ENCODE results near the gene SDK2. TPM values are rescaled to one million over a fixed set of nuclear protein-coding genes. Genes with fewer than 3 reads are reported as not detected.

The SDK2 gene
- total and polyA plus RNA-seq, 8 donors, result 0.04 to 0.31 (median 0.17) TPM

DNA sequence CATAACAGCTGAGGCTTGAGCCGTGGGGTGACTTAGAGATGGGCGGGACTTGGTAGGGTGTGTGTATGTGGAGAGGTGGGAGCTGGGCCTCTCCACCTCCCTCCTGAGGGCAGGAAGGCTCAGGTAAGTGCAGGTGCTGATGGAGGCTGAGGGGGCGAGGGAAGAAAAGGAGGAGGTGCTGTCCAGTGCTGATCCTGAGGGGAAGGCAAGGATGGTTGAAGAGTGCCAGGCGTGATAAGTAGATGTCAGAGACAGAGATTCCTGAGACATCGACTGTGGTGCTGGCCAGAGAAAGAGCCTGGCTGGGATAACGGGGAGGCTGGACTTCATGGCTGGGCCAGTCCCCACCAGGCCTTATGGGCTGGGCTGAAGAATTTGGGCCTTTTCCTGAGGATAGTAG lies 159.1 kb downstream of the SDK2 start:
- FAIRE-seq, result no peak
- Histone ChIP-seq H3K4me1 (no peaks in the 10 kb centered on the region), H3K36me3 (no peaks in the 10 kb centered on the region), H3K27ac (no peak overlapping the region), H3K27me3 (no peaks in the 10 kb centered on the region), H3K4me3 (no peak overlapping the region), H3K9me3 (no peaks in the 10 kb centered on the region)
- ATAC-seq, result no peak
- DNase-seq, result no peak
- intact Hi-C loops (cut with DNase I), result no loop called here
- TF ChIP-seq, protein P1, sequence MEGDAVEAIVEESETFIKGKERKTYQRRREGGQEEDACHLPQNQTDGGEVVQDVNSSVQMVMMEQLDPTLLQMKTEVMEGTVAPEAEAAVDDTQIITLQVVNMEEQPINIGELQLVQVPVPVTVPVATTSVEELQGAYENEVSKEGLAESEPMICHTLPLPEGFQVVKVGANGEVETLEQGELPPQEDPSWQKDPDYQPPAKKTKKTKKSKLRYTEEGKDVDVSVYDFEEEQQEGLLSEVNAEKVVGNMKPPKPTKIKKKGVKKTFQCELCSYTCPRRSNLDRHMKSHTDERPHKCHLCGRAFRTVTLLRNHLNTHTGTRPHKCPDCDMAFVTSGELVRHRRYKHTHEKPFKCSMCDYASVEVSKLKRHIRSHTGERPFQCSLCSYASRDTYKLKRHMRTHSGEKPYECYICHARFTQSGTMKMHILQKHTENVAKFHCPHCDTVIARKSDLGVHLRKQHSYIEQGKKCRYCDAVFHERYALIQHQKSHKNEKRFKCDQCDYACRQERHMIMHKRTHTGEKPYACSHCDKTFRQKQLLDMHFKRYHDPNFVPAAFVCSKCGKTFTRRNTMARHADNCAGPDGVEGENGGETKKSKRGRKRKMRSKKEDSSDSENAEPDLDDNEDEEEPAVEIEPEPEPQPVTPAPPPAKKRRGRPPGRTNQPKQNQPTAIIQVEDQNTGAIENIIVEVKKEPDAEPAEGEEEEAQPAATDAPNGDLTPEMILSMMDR (IDR thresholded peaks at IDR 0.05), result no peak
- WGBS, 2 donors, result 71 to 86% methylated on average over 6 of the region's 6 CpGs

DNA sequence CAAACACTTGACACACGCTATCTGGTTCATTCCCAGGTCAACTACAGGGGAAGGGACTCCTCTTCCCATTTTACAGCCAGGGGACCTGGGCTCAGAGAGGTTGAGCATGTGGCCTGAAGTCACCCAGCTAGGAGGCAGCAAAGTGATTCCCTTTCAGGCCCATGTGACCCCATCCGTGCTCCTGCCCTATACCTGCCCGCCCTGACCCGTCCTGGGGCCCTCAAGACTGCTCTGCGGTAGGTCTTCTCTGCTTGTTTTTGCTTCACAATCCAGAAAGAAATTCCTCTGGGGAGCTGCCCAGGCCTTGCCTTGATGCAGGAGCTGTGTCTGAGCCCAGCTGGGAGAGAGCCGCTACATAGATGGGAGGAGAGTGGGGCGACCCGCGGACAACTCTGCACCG lies 161.4 kb downstream of the SDK2 start:
- ATAC-seq (no peak), DNase-seq (no peak), FAIRE-seq (no peak)
- Histone ChIP-seq H3K36me3 (no peaks in the 10 kb centered on the region), H3K4me3 (no peak overlapping the region), H3K4me1 (no peaks in the 10 kb centered on the region), H3K27ac (no peak overlapping the region), H3K27me3 (no peaks in the 10 kb centered on the region), H3K9me3 (no peaks in the 10 kb centered on the region)
- intact Hi-C loops (cut with DNase I), result no loop called here
- TF ChIP-seq, protein P1 (IDR thresholded peaks at IDR 0.05), result no peak
- 73 to 85% methylated on average over 10 of the region's 10 CpGs for WGBS, 2 donors

DNA sequence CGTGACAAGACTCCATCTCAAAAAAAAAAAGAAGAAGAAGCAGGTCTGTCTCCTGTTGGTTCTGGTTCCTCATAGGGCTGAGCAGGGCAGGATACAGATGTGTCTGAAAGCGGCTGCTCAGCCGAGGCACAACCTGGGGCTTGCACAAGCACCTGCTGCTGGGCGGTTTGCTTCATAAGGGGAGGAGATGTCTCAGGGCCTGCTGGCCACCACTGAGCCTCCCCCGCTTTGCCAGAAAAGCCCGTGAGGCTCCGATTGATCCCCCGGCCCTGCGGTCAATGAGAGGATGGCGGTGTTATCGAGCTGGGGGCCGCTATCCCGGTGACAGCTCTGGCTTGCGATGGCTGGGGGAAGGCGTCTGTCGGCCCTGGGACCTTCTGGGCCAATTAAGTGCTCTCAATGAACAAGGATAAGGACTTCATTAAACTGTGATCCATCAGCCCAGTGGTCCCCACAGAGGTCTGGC lies 162.0 kb downstream of the SDK2 start:
- FAIRE-seq, result no peak
- no peak for ATAC-seq
- Histone ChIP-seq H3K4me1 (no peaks in the 10 kb centered on the region), H3K9me3 (no peaks in the 10 kb centered on the region), H3K27ac (no peak overlapping the region), H3K27me3 (no peaks in the 10 kb centered on the region), H3K36me3 (no peaks in the 10 kb centered on the region), H3K4me3 (no peak overlapping the region)
- intact Hi-C loops (cut with DNase I), result no loop called here
- TF ChIP-seq, protein P1 (IDR thresholded peaks at IDR 0.05), result no peak
- no peak for DNase-seq
- 71 to 76% methylated on average over 16 of the region's 16 CpGs for WGBS, 2 donors

DNA sequence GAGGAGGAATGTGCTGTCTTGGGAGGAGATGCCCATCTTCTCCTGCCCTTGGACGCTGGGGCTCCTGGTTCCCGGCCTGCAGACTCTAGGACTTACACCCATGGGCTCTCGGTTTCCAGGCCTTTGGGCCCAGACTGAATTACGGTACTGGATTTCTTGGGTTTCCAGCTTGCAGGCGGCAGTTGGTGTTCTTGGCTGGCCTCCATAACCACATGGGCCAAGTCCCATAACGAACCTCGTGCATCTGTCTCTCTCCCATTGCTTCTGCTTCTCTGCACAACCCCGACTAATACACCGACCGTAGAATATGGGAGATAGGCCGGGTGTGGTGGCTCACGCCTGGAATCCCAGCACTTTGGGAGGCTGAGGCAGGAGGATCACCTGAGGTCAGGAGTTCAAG lies 162.6 kb downstream of the SDK2 start:
- Histone ChIP-seq H3K4me1 (no peaks in the 10 kb centered on the region), H3K9me3 (no peaks in the 10 kb centered on the region), H3K27ac (no peak overlapping the region), H3K4me3 (no peak overlapping the region), H3K27me3 (no peaks in the 10 kb centered on the region), H3K36me3 (no peaks in the 10 kb centered on the region)
- DNase-seq (no peak), ATAC-seq (no peak), FAIRE-seq (no peak)
- intact Hi-C loops (cut with DNase I), result no loop called here
- 71 to 78% methylated on average over 12 of the region's 12 CpGs for WGBS, 2 donors
- TF ChIP-seq, protein P1 (IDR thresholded peaks at IDR 0.05), result no peak

DNA sequence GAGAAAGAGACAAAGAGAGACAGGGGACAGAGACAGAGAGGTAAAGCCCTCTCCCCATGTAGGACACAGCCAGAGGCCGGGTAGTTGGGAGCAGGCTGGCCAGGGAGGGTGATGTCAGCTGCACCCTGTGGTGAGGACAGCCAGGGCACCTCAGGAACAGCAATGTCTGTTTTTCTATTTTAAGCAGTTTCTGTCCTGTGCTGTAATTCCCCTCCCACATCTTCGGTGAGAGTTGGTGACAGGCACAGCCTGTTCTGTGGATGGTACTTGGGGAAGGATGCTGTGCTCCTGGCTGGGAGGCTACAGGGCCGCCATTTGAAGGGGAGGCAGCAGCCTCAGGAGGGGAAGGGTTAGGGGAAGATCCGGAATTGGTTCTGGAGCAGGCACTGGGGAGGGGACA lies 163.5 kb downstream of the SDK2 start:
- ATAC-seq, result no peak
- Histone ChIP-seq H3K9me3 (no peaks in the 10 kb centered on the region), H3K4me1 (no peaks in the 10 kb centered on the region), H3K27ac (no peak overlapping the region), H3K27me3 (no peaks in the 10 kb centered on the region), H3K36me3 (no peaks in the 10 kb centered on the region), H3K4me3 (no peak overlapping the region)
- no peak for FAIRE-seq
- intact Hi-C loops (cut with DNase I), result no loop called here
- TF ChIP-seq, protein P1 (IDR thresholded peaks at IDR 0.05), result no peak
- WGBS, 2 donors, result 47 to 54% methylated on average over 4 of the region's 4 CpGs
- no peak for DNase-seq
